Activated CD4-positive, alpha-beta T cell treated with anti-CD3 and anti-CD28 coated beads for 36 hours (primary cell): Measurements from ENCODE around the gene SELENOO. TPM values are rescaled to one million over a fixed set of nuclear protein-coding genes. Genes with fewer than 3 reads are reported as not detected.

Experiments used
- ATAC-seq: fragments of 200-7000 bp; cut with Tn5 transposase; one replicate; pipeline ENCODE4 v1.10.0; 2021; ENCODE audit warnings: mild to moderate bottlenecking, moderate library complexity
- CTCF ChIA-PET: fragments of 350-600 bp; sonication (Branson Sonifier 250); formaldehyde crosslinking; loops from one replicate; lab custom pipeline; 2021; ENCODE audit warnings: antibody characterized with exemption; lab: Charles Lee
- POLR2A ChIA-PET: fragments of 350-600 bp; sonication (Branson Sonifier 250); formaldehyde crosslinking; loops from one replicate; lab custom pipeline; 2021; ENCODE audit warnings: antibody characterized with exemption, inconsistent platforms; lab: Charles Lee
- DNase-seq: peaks from one replicate; pipeline ENCODE4 v3.0.0-alpha.2; 2020
- H3K27ac Mint-ChIP-seq: one replicate; pipeline ENCODE4 v1.8.0; 2021; ENCODE audit warnings: mixed read lengths
- H3K27me3 Mint-ChIP-seq: one replicate; pipeline ENCODE4 v1.8.0; 2021; ENCODE audit warnings: mixed read lengths
- H3K36me3 Mint-ChIP-seq: one replicate; pipeline ENCODE4 v1.8.0; 2021; ENCODE audit warnings: low read depth, mixed read lengths
- H3K4me1 Mint-ChIP-seq: one replicate; pipeline ENCODE4 v1.8.0; 2021; ENCODE audit warnings: mixed read lengths
- H3K4me3 Mint-ChIP-seq: one replicate; pipeline ENCODE4 v1.8.0; 2021; ENCODE audit warnings: mild to moderate bottlenecking, moderate library complexity, mixed read lengths
- H3K9me3 Mint-ChIP-seq: one replicate; pipeline ENCODE4 v1.8.0; 2021; ENCODE audit warnings: low read depth, mixed read lengths
- intact Hi-C, 2 experiments: fragments of 100-400 bp; cut with DNase I in 1 of 2; cut with micrococcal nuclease in 1 of 2; formaldehyde crosslinking; loops; one replicate each; pipeline versions ENCODE4 v1.14.2 to v1.15.1; 2022 to 2024; cut with DNase I, micrococcal nuclease
- total RNA-seq, 2 experiments: library from RNA; stranded (reverse); gene quantifications; one replicate each; pipeline ENCODE4 v1.2.3, GENCODE V29; 2021

The SELENOO gene
- total RNA-seq, 2 experiments from 2014 or later = 14.4 to 18.3 TPM

- no peaks in the 10 kb centered on the region for H3K4me1 Mint-ChIP-seq
- intact Hi-C loops = no loop called here
- ATAC-seq (no peak), DNase-seq (no peak)
- H3K9me3 Mint-ChIP-seq = no peaks in the 10 kb centered on the region
- POLR2A ChIA-PET = no interaction called here
- H3K27ac Mint-ChIP-seq = no peak overlapping the region
- no peaks in the 10 kb centered on the region for H3K27me3 Mint-ChIP-seq
- no peak overlapping the region for H3K4me3 Mint-ChIP-seq
- CTCF ChIA-PET = interaction anchor here (0.7 to 1.5 kb wide), 3 partner anchors 22 to 66 kb away, joined by 3 to 5 read pairs (median 5); no protein-coding TSS in a partner anchor
- peaks cover 36% of the 10 kb centered on the region for H3K36me3 Mint-ChIP-seq
These were observed 14.7 kb downstream of the SELENOO start for GRCh38 chr22:50215297-50216054.

- Mint-ChIP-seq H3K4me1 (no peaks in the 10 kb centered on the region), H3K27ac (no peak overlapping the region), H3K36me3 (peaks cover 38% of the 10 kb centered on the region), H3K4me3 (no peak overlapping the region), H3K27me3 (no peaks in the 10 kb centered on the region), H3K9me3 (no peaks in the 10 kb centered on the region)
- ATAC-seq (no peak), DNase-seq (no peak)
- CTCF ChIA-PET = interaction anchor here (0.7 to 1.0 kb wide), 2 partner anchors 21 to 66 kb away, joined by 3 to 5 read pairs; no protein-coding TSS in a partner anchor
- intact Hi-C loops = no loop called here
- POLR2A ChIA-PET = no interaction called here
These were observed 15.4 kb downstream of the SELENOO start for GRCh38 chr22:50216055-50216683.

GRCh38 chr22:50216684-50217520, 16.1 kb downstream of the SELENOO start:
- Mint-ChIP-seq H3K4me1 (no peaks in the 10 kb centered on the region), H3K9me3 (no peaks in the 10 kb centered on the region), H3K36me3 (peaks cover 37% of the 10 kb centered on the region), H3K27ac (no peak overlapping the region), H3K4me3 (no peak overlapping the region), H3K27me3 (no peaks in the 10 kb centered on the region)
- no peak for ATAC-seq
- intact Hi-C loops = no loop called here
- ChIA-PET POLR2A (no interaction called here), CTCF (interaction anchor here (1.0 kb wide), 1 partner anchor 21 kb away, joined by 5 read pairs; no protein-coding TSS in a partner anchor)
- DNase-seq = no peak

- Mint-ChIP-seq H3K27me3 (no peaks in the 10 kb centered on the region), H3K36me3 (peaks cover 30% of the 10 kb centered on the region), H3K4me3 (no peak overlapping the region), H3K27ac (no peak overlapping the region), H3K9me3 (no peaks in the 10 kb centered on the region), H3K4me1 (no peaks in the 10 kb centered on the region)
- ChIA-PET CTCF (interaction anchor here (1.4 kb wide), 1 partner anchor 69 kb away, joined by 4 read pairs; no protein-coding TSS in a partner anchor), POLR2A (no interaction called here)
- DNase-seq (no peak), ATAC-seq (no peak)
- intact Hi-C loops = no loop called here
These were observed 16.8 kb downstream of the SELENOO start for GRCh38 chr22:50217543-50218152.

- no peak overlapping the region for H3K4me3 Mint-ChIP-seq
- H3K27me3 Mint-ChIP-seq = no peaks in the 10 kb centered on the region
- POLR2A ChIA-PET = no interaction called here
- no peak overlapping the region for H3K27ac Mint-ChIP-seq
- no peaks in the 10 kb centered on the region for H3K9me3 Mint-ChIP-seq
- no peak for DNase-seq
- ATAC-seq = no peak
- H3K36me3 Mint-ChIP-seq = peaks cover 34% of the 10 kb centered on the region
- CTCF ChIA-PET = interaction anchor here (0.6 to 1.4 kb wide), 2 partner anchors 20 to 70 kb away, joined by 4 to 6 read pairs; no protein-coding TSS in a partner anchor
- intact Hi-C loops = no loop called here
- no peaks in the 10 kb centered on the region for H3K4me1 Mint-ChIP-seq
These were observed 17.6 kb downstream of the SELENOO start for GRCh38 chr22:50218153-50218995.

- ChIA-PET CTCF (interaction anchor here (0.6 to 1.4 kb wide), 2 partner anchors 19 to 70 kb away, joined by 4 to 6 read pairs; no protein-coding TSS in a partner anchor), POLR2A (no interaction called here)
- Mint-ChIP-seq H3K27ac (no peak overlapping the region), H3K4me3 (no peak overlapping the region), H3K4me1 (no peaks in the 10 kb centered on the region), H3K27me3 (no peaks in the 10 kb centered on the region), H3K9me3 (no peaks in the 10 kb centered on the region), H3K36me3 (peaks cover 33% of the 10 kb centered on the region)
- DNase-seq = no peak
- peak; percentile 40 for ATAC-seq
- intact Hi-C loops = no loop called here
These were observed 18.4 kb downstream of the SELENOO start for GRCh38 chr22:50218996-50219727.

- no peaks in the 10 kb centered on the region for H3K9me3 Mint-ChIP-seq
- CTCF ChIA-PET = no interaction called here
- POLR2A ChIA-PET = interaction anchor here (0.7 kb wide), 1 partner anchor 24 kb away, joined by 3 read pairs; no protein-coding TSS in a partner anchor
- intact Hi-C loops = no loop called here
- no peaks in the 10 kb centered on the region for H3K27me3 Mint-ChIP-seq
- DNase-seq (no peak), ATAC-seq (no peak)
- H3K27ac Mint-ChIP-seq = no peak overlapping the region
- no peaks in the 10 kb centered on the region for H3K4me1 Mint-ChIP-seq
- H3K36me3 Mint-ChIP-seq = peaks cover 31% of the 10 kb centered on the region
- H3K4me3 Mint-ChIP-seq = no peak overlapping the region
These were observed 19.2 kb downstream of the SELENOO start for GRCh38 chr22:50219800-50220602.

- Mint-ChIP-seq H3K4me1 (no peaks in the 10 kb centered on the region), H3K27me3 (no peaks in the 10 kb centered on the region), H3K4me3 (no peak overlapping the region), H3K36me3 (peaks cover 30% of the 10 kb centered on the region), H3K9me3 (no peaks in the 10 kb centered on the region), H3K27ac (no peak overlapping the region)
- intact Hi-C loops = no loop called here
- ChIA-PET POLR2A (interaction anchor here (0.7 kb wide), 1 partner anchor 24 kb away, joined by 3 read pairs; no protein-coding TSS in a partner anchor), CTCF (interaction anchor here (1.7 kb wide), 1 partner anchor 71 kb away, joined by 6 read pairs; no protein-coding TSS in a partner anchor)
- no peak for DNase-seq
- ATAC-seq = no peak
These were observed 20.0 kb downstream of the SELENOO start for GRCh38 chr22:50220603-50221409.
